Stimulated activated CD4-positive, alpha-beta T cell treated with anti-CD3 and anti-CD28 coated beads, TNF-alpha, amount 100 ng/mL, for 1 hour (primary cell): ENCODE data around the gene GLT1D1.
"Not testable (repeated sequence)": the region's sequence is repeated elsewhere in the genome, so short reads cannot be mapped to it uniquely, and the experiment has no call there.

ENCODE experiments used
- DNase-seq, 3 donors: peaks; one replicate each; pipeline ENCODE4 v3.0.0-alpha.2; 2020; ENCODE audit warnings: low read depth in 3 of 3, low spot score in 1 of 3

The GLT1D1 gene

DNA sequence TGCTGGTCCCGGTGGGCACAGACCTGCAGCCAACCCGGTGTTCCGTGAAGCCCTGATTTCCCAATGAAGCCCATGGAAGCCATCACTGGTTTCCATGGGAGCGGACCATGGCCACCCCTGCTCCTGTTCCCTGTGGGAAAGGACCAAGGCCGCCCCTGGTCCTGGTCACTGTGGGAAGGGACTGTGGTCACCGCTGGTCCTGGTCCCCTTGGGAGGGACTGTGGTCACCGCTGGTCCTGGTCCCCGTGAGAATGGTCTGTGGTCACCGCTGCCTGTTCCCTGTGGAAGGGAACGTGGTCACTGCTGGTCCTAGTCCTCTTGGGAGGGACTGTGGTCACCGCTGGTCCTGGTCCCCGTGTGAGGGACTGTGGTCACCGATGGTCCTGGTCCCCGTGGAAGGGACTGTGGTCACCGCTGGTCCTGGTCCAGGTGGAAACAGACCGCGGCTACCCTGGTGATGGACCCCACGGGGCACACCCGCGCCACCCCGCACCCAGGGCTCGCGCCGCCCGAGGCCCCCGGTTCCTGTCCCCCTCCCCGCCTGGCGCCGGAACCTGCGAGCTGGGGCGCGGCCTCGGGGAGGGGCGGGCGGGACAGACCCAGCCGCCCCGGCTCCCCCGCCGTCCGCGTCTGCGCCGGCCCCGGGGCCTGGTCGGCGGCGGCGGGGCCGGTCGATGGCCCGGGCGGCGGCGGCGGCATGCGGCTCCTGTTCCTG is at the start of gene GLT1D1:
GLT1D1 (plus strand) TSS at position 594 of the 715 bp plus-strand sequence; CDS start at position 698, 104 bp downstream.
- no peak for DNase-seq

DNA sequence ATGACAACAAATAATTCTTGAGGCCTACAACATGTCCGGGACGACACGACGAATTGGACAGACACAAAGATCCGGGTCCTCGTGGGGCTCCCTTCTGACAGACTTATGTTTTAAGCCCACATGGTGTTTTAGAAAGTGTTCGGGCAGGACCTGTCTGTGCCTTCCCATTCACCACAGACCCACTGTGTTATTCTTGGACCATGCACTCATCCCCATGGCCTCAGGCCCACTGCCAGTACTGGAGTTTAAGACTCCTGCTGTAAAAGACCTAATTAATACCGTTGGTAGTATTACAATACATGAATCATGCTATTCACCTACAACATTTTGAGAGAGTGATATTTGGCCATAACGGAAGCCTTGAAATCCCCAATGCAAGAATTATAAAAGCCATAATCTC is 49.5 kb upstream of the GLT1D1 start:
- DNase-seq, result no peak

DNA sequence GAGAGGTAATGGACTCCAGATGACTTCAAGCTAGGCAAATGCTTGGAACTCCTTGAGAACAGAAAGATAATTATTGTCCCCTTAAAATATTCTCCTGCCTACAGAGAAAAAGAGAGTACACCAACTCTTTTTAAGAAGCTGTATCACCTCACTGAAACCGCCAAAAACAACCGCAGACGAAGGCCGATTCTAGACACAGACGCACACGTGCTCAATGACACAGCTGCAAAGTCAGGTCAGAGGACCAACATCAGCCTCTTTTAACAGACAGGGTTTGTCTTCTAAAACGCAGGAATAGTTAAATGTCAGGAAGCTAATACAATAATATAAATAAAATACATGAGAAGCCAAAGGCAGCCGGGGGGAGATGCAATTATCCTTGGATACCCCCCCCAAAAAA is 48.5 kb upstream of the GLT1D1 start:
- no peak for DNase-seq

DNA sequence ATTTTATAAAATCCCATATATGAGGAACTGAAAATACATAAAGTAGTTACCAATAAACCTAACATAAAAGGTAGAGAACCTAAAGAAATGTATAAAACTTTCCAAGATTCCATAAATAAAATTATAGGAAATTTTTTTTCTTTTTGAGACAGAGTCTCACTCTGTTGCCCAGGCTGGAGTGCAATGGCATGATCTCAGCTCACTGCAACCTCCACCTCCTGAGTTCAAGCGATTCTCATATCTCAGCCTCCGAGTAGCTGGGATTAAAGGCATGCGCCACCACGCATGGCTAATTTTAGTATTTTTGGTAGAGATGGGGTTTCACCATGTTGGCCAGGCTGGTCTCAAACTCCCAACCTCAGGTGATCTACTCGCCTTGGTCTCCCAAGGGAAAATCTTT is 47.9 kb upstream of the GLT1D1 start:
- not testable (repeated sequence) for DNase-seq

DNA sequence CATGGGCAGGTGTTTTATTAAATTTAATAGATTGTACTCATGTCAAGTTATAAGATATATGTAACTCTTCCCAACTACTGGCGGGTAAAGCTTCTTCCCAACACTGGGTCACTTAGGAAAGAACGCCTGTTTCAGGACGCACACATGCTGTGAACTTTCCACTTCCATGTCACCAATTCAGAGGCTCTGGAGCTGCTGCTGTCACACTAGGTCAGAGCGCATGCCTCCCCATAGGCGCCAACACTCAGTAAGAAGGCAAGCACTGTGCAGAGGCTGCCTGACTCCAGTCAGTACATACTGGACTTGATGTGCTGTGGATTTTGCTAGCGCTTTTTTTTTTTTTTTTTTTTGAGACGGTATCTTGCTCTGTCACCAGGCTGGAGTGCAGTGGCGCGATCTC is 46.7 kb upstream of the GLT1D1 start:
- DNase-seq, result no peak

DNA sequence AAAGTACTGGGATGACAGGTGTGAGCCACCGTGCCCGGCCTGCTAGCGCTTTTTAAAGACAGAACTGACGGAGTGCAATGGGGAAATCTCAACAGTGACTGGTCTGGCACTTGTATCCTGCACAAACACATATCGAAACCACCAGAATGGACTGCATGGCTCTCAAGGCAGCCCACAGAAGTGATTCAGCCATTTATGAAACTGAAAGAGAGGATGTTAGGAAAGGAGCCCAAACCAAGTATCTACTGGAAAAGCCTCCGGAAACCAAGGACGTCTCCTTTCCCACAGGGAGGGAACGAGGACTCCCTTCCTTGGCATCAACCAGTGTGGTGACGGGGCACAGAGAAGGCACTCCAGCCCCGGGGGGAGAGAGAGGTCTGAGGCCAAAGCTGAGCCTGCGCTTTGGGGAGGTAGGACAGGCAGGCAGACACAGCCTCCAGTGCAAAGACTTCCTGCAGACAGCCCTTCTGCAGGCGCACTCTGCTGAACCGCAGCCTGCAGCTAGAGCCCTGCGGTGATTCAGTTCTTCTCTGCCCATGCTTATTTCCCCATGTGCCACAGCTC is 46.0 kb upstream of the GLT1D1 start:
- no peak for DNase-seq

DNA sequence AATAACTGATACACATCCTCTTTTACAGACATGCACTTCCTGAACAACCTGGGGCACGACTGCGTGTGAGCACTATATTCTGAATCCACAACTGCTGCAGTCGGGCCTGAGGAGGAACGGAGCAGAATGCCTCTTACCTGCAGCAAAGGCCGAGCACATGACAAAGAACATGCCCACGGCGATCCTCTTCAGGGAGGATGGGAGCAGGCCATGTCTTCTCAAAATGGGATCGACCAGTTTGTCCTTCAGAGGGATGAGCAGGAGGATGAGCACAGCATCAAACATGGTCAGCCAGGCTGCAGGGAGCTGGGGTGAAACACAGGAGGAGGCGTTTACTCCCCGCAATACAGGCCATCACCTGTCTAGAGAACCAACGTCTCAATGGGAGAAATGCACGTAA is 44.6 kb upstream of the GLT1D1 start:
- DNase-seq, result no peak

DNA sequence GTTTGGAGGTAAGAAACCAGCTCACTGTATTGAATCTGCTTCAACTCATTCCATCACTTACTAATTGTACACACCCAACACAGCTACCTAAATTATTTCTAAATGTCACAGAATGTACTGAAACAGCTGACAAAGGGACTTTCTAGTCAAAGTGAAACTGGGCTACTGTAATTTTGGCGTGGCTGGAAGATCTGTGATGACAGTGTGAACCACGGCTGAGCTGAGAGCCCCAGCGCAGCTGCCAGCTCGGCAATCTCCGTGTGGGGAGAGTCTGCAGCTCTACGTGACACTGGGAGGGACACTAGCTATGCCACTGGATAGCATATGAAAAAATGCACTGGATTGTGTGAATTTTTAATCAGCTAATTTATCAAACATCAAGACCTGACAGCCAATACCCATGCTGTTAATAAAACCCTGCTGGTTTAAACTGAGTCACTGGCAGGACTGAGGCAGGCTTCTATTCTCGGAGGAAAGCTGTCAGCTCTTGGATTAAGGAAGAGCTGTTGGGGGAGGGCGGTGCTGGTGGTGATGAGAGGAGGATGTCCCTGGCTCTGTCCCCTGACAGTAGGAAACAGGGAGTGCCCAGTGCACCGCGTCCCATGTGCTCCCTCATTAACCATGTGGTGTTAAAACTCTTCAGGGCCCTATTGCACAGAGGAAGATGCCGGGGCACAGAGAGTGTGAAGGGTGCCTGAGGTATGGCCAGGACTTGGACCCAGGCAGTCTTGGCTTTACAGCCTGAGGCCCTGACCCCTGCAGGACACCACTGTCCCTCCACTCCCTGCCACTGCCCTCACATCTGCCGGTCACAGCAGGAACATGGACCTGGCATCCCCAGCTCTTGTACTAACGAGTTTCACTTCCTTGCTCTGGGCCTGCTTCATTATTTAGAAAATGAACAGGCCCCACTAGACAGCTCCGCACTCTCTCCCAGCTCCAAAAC is 42.8 kb upstream of the GLT1D1 start:
- no peak for DNase-seq

DNA sequence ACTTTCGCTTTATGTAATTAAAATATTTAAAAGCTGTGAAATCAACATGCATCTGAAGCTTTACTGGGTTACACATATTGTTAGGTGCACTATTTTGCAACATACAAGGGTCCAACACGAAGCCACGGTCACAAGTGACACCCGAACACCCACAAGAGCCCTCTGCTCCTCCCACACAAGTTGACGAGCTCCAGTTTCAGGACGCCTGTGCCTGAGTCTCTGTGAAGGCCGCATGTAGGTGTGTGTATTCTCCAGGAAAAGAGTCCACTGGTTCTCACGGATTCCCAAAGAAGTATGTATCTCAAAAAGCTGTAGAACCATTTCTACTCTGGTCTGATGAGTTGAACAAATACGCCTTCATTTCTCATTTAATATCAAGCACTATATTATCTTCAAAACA is 41.5 kb upstream of the GLT1D1 start:
- DNase-seq, result no peak

DNA sequence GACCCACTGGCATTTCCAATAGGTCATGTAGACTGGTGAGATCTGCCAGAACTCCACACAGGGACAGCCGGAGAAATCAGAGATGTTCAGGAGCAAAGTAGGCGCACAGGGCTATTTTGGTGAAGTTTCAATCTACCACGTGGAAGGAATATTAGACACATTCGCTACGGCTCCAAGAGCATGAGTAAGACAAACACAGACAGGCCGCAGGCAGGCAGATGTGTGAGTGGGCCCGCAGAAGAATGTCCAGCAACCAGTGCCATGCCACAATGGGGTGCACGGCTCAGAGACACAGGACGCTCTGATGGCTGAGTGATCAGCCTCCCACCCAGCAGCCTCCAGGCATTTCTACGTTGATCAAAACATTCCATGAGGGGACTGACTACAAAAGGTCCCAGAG is 39.9 kb upstream of the GLT1D1 start:
- no peak for DNase-seq

DNA sequence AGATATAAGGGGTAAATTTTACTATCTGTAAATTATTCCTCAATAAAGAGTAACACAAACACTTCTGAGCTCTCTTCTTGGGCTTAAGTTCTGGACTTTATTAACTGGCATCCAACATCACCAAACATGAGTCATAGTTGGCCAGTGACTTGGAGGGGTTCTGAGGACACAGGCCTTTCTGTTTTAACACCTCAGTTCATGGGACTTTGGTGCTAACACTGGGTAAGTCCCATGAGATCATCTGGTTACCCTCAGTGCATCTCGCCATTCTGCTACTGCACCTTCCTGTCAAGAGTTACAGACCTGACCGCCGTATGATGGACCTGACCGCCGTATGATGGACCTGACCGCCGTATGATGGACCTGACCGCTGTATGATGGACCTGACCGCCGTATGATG is 39.4 kb upstream of the GLT1D1 start:
- DNase-seq, result no peak

DNA sequence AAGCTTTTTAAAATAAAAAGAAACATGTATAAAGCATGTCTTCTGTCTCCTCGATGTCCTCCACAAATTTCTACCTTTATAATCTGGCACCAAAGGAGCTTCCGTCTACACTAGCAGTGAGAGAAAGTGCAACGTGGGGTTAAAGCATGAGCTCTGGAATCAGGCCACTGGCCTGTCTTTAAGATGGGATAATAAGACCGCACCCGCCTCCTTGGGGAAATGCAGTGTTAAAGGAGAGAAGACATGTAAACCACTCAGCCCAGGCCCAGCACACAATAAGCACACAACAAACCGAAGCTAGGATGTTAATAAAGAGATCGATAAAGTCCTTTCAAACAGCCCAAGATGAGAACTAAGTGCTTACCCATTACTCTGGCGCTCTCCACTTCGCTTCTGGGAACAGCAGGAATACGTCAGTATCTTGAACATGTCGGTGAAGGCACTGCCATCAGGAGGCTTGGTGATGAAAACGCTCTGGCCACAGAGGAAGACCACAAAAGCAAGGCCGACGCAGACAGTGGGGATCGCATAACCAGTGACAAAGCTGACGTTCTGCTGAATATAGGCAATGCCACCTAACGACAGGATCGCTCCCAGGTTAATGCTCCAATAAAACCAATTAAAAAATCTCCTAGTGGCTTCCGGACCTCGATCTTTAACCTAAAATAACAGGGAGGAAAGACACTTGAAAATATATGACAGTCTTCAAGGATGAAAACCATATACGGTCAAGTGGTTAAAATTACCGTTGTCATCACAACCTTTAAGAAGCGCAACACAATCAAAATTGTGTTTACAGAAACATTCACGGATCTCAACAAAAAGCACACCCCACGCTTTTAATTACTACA is 38.6 kb upstream of the GLT1D1 start:
- DNase-seq, result no peak

DNA sequence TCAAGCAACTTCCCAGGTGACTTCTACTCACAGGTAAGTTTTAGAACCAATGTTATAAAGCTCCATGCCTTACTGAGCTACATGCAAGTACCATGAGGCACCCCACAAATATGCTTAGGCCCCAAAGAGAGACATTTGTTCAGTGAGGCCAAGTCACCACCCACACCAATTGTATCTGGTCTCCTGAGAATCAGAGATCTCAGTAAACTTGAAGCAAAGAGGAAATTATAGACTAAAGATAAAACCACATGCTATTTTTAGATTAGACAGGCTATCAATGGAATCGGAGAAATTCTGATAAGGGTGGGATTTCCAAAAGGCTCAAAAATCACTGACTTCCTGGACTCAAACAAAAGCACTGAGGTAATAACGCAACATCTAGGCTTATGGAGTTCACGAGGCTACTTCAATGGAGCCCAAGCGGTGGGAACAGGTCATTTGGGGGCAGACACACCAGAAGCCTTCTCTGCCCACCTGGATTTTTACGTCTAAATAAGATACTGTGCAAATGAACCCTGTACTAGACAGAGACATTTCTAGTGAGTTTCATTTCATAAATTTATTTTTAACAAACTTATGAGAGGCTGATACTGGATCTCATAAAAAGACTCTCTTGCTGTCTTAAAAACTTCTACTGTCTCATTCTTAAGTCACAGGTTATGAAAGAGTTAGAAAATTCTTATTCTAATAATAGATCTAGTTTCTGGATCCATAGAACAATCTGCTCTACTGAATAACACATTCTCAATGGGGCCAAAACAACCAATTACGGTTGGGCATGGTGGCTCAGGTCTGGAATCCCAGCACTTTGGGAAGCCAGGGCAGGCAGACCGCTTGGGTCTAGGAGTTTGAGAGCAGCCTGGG is 37.3 kb upstream of the GLT1D1 start:
- no peak for DNase-seq

DNA sequence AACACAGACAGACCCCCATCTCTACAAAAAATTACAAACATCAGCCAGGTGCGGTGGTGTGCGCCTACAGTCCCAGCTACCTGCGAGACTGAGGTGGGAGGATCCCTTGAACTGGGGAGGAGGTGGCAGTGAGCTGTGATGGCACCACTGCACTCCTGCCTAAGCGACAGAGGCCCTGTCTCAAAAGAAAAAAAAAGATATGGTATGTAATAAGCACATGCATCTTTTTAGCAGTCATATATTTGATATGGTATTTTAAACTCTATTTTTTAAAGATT is 36.7 kb upstream of the GLT1D1 start:
- no peak for DNase-seq

DNA sequence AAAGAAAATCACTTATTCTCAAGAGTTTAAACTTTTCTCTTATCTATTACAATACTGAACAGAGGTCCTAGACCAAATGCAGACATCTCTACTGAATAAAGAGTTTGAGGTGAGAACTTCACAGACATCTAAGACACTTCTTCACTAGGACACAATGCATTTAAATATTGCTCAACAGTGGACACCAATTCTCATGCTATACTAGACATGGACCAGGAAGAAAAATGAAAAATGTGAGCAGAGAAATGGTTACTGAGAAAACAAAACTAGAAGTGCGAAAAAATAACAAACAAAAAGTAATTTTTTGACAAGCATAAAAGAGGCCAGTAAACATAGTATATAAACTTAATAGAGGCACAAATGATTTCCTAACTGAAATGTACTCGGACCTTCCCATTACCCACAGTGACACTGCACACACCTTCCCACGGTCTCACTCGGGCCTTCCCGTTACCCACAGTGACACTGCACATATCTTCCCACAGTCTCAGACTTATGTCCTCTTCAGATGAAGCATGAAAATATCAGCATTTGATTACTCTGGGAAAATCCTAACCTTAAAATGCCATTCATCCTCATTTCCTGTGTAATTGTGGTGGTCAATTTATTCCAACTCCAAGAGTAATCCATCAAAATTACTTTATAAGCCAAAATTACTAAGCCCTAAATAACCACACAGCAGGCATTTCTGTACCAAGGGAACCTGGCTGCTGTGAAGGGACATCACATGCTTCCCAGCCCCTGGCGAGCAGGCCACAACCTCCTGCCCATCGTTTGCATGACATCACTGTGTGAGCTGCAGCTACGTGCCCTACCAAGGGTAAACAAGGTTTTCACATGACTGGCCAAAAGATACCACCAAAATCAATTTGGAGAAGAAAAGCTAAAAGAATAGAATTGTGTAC is 35.9 kb upstream of the GLT1D1 start:
- no peak for DNase-seq

DNA sequence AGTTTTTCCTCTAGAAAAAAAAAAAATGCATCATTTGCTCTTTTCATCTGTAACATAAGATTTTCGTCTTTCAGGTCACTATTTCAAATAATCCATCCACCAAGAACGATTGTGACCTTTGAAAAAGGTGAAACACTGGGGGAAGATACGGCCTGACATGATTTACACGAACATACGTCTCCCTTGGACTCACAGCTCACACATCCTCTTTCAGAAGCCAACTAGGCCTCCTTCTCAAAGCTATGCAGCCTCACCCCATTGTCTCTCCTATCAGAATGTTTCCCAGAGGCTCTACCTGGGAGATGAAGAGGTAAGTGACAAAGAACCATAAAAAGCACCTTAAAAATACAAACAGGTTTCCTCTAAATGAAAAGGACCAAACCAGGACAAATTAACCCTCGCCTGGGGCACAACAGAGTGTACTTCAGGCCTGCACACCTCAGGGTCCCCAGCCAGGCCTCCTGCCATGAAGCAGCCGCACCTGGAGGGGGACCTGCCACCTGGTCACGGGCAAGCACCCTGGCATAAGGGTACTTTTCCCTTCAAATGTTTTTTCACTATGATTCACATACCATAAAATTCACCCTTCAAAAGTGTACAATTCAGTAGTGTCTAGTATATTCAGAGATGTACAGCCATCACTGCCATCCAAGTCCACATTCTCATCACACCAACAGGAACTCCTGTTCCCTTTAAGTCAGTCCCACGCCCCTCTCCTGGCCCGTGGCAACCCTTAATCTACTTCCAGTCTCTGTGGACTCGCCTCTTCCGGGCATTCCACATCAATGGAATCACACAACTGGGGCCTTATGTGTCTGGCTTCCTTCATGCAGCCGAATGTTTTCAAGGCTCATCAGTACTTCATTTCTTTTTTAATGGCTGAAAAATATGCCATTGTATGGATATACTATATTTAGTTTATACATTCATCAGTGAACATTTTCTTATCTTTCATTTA is 34.9 kb upstream of the GLT1D1 start:
- DNase-seq, result no peak

DNA sequence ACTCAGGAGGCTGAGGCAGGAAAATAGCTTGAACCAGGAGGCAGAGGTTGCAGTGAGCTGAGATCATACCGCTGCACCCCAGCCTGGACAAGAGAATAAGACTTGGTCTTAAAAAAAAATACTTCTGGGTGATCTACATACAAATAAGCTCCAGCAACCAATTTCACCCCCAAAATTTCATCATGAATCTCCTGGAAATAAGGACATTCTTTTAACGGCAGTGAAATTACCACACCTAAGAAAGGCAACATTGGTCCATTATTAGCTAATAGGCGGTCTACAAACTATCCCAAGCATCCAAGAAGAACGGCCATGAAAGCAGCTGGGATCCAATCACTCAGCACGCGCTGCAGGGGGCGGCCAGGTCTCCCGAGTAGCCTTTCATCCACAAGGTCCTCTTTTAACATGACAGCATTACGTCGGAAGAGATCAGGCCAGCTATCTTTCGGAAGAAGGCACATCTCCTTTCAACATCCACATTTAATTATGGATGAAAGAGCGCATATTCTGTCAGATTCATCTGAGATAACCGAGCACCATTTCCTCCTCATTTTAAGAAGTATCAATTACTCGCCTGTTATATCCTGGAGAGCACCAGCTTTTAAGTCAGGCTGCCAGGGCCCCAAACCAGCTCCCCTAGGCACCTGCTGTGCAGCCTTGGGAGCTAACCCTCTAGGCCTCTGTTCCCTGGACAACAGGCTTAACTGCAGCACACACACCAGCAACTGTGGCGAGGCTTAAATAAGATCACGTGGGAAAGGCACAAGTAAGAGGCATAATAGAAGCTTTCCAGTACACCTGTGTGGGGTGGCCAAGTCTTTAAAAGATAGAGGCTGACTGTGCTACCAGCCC is 33.8 kb upstream of the GLT1D1 start:
- no peak for DNase-seq
